Mammary epithelial cell (primary cell): ENCODE results near the gene PF4V1.

Experiments used
- EZH2 ChIP-seq: IDR thresholded peaks from 2 replicates; pipeline ENCODE4 v1.6.1; 2012; ENCODE audit warnings: low read length, inconsistent platforms, borderline replicate concordance
- TF ChIP-seq, protein P1 (sequence below), 2 donors: IDR thresholded peaks in 1 of 2; conservative IDR thresholded peaks in 1 of 2; 2 replicates each; pipeline ENCODE4 v1.5.1; 2011 to 2012; ENCODE audit warnings: inconsistent platforms in 2 of 2, low read length in 2 of 2, mild to moderate bottlenecking in 2 of 2, control low read depth in 1 of 2, low read depth in 1 of 2; ENCODE audit not compliant: insufficient read depth in 1 of 2; ENCODE audit errors: extremely low read depth in 1 of 2

DNA sequence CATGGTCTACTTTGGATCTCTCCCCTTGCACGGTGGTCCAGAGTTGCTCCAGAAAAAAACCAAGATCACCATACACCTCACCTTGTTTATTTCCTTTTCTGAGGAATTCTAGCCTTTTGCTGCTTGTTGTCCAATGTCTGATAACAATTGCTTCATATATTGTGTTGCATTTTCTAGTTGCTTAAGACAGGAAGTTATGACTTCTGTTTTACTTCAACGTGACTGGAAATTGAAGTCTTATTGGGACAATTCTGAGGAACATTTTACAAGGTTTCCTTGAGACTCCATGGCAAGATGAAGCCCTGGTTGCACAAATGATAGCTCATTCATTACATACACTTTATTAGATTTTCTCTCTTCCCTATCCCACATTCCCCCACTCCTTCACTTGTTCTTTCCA is 21.3 kb downstream of the PF4V1 start:
- TF ChIP-seq, protein P1, sequence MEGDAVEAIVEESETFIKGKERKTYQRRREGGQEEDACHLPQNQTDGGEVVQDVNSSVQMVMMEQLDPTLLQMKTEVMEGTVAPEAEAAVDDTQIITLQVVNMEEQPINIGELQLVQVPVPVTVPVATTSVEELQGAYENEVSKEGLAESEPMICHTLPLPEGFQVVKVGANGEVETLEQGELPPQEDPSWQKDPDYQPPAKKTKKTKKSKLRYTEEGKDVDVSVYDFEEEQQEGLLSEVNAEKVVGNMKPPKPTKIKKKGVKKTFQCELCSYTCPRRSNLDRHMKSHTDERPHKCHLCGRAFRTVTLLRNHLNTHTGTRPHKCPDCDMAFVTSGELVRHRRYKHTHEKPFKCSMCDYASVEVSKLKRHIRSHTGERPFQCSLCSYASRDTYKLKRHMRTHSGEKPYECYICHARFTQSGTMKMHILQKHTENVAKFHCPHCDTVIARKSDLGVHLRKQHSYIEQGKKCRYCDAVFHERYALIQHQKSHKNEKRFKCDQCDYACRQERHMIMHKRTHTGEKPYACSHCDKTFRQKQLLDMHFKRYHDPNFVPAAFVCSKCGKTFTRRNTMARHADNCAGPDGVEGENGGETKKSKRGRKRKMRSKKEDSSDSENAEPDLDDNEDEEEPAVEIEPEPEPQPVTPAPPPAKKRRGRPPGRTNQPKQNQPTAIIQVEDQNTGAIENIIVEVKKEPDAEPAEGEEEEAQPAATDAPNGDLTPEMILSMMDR (conservative IDR thresholded peaks at IDR 0.05 in 1 of 2, IDR thresholded peaks at IDR 0.05 in 1 of 2; ENCODE audit: extremely low read depth in 1 of 2, insufficient read depth in 1 of 2, low read depth in 1 of 2, low read length in 2 of 2): no peak
- no peak for TF ChIP-seq EZH2
